ENCODE data around the gene FRAT1. TPM values are rescaled to one million over a fixed set of nuclear protein-coding genes. Genes with fewer than 3 reads are reported as not detected.

The FRAT1 gene
- total and polyA plus RNA-seq, 2 of the 13 experiments (the other 11 are each of a cell fraction or from before 2014, with no cell fraction given): 1.7 to 2.3 TPM

DNA sequence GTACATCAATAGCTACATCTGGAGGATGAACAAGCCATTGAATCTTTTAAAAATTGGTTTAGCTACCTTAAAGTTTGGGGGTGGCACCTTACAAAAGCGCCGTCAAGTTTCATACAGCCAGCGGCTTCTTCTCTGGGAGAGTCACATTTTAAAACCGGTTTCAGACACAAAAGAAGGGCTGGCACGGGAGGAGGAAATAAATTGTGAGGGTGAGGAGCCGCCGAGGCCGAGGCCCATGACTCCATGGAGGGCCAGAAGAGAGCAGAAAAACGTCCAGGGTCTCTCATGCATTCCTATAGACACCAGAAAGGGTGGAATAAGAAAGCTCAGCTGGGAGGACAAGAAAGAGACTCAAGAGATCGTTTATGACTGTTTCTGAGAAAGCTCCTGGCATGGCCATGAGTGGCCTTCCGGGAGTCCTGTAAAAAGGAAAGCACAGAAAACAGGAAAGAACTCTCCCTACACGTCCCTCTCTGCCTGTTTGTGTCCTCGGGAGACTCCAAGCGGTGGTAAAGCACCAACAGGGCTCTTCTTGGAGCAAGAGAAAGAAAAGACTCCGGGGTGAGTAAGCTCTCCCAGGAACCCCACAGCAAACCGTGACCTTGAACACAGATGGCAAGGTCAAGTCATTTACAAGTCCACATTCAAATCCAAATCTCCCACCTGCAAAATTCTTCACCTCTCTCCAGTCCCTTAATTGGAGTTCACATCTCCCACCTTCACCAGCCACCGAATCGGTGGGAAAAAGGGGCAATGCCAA is 13.7 kb downstream of the FRAT1 start (continued):
- TF ChIP-seq, protein P1, sequence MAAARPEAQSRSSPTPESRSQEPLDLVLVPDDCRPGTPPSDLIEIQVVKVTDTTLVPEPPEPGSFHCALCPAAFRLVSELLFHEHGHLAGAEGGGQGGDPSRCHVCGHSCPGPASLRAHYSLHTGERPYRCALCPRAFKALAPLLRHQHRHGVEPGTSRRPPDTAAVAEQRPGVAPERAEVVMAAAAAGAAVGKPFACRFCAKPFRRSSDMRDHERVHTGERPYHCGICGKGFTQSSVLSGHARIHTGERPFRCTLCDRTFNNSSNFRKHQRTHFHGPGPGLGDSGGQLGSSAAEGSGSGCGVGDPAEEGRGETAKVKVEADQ (CRISPR knock-in tag; IDR thresholded peaks at IDR 0.05; ENCODE audit: borderline replicate concordance): 0 out of 2 replicates have a peak, but pooled peaks have one; percentile 9
- TF ChIP-seq ZFP36L1 (CRISPR knock-in tag; IDR thresholded peaks at IDR 0.05): no peak
- peak; percentile 58; the same call in 1 of the 2 replicates for TF ChIP-seq SAP130 (CRISPR knock-in tag; IDR thresholded peaks at IDR 0.05; ENCODE audit: low read depth)
- no peak for TF ChIP-seq ZSCAN29 (CRISPR knock-in tag; conservative IDR thresholded peaks at IDR 0.05)
- no peak for TF ChIP-seq NPAS2 (CRISPR knock-in tag; IDR thresholded peaks at IDR 0.05; ENCODE audit: borderline replicate concordance)
- no peak for TF ChIP-seq ZNF839 (CRISPR knock-in tag; IDR thresholded peaks at IDR 0.05; ENCODE audit: borderline replicate concordance)
- TF ChIP-seq ZNF850 (CRISPR knock-in tag; conservative IDR thresholded peaks at IDR 0.05): no peak
- TF ChIP-seq, protein P2, sequence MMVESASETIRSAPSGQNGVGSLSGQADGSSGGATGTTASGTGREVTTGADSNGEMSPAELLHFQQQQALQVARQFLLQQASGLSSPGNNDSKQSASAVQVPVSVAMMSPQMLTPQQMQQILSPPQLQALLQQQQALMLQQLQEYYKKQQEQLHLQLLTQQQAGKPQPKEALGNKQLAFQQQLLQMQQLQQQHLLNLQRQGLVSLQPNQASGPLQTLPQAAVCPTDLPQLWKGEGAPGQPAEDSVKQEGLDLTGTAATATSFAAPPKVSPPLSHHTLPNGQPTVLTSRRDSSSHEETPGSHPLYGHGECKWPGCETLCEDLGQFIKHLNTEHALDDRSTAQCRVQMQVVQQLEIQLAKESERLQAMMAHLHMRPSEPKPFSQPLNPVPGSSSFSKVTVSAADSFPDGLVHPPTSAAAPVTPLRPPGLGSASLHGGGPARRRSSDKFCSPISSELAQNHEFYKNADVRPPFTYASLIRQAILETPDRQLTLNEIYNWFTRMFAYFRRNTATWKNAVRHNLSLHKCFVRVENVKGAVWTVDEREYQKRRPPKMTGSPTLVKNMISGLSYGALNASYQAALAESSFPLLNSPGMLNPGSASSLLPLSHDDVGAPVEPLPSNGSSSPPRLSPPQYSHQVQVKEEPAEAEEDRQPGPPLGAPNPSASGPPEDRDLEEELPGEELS (CRISPR knock-in tag; IDR thresholded peaks at IDR 0.05): peak; percentile 45; the same call in 1 of the 2 replicates
- TF ChIP-seq ZNF607 (CRISPR knock-in tag; IDR thresholded peaks at IDR 0.05; ENCODE audit: borderline replicate concordance): no peak; the same call in 1 of the 2 replicates
- TF ChIP-seq NR1H2 (CRISPR knock-in tag; IDR thresholded peaks at IDR 0.05; ENCODE audit: borderline replicate concordance, low read depth): no peak
- TF ChIP-seq, protein P3, sequence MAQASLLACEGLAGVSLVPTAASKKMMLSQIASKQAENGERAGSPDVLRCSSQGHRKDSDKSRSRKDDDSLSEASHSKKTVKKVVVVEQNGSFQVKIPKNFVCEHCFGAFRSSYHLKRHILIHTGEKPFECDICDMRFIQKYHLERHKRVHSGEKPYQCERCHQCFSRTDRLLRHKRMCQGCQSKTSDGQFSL (CRISPR knock-in tag; IDR thresholded peaks at IDR 0.05): no peak
- TF ChIP-seq TBL1XR1 (IDR thresholded peaks at IDR 0.05; ENCODE audit: borderline replicate concordance, low read length, partially characterized antibody): no peak
- TF ChIP-seq ZNF564 (CRISPR knock-in tag; IDR thresholded peaks at IDR 0.05): no peak
- no peak for TF ChIP-seq CAMTA2 (CRISPR knock-in tag; IDR thresholded peaks at IDR 0.05; ENCODE audit: borderline replicate concordance)
- no peak for TF ChIP-seq ZNF263 (CRISPR knock-in tag; IDR thresholded peaks at IDR 0.05)
- TF ChIP-seq, protein P4, sequence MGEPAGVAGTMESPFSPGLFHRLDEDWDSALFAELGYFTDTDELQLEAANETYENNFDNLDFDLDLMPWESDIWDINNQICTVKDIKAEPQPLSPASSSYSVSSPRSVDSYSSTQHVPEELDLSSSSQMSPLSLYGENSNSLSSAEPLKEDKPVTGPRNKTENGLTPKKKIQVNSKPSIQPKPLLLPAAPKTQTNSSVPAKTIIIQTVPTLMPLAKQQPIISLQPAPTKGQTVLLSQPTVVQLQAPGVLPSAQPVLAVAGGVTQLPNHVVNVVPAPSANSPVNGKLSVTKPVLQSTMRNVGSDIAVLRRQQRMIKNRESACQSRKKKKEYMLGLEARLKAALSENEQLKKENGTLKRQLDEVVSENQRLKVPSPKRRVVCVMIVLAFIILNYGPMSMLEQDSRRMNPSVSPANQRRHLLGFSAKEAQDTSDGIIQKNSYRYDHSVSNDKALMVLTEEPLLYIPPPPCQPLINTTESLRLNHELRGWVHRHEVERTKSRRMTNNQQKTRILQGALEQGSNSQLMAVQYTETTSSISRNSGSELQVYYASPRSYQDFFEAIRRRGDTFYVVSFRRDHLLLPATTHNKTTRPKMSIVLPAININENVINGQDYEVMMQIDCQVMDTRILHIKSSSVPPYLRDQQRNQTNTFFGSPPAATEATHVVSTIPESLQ (CRISPR knock-in tag; conservative IDR thresholded peaks at IDR 0.05): no peak
- TF ChIP-seq, protein P5, sequence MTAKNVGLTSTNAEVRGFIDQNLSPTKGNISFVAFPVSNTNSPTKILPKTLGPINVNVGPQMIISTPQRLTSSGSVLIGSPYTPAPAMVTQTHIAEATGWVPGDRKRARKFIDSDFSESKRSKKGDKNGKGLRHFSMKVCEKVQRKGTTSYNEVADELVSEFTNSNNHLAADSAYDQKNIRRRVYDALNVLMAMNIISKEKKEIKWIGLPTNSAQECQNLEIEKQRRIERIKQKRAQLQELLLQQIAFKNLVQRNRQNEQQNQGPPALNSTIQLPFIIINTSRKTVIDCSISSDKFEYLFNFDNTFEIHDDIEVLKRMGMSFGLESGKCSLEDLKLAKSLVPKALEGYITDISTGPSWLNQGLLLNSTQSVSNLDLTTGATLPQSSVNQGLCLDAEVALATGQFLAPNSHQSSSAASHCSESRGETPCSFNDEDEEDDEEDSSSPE (CRISPR knock-in tag; IDR thresholded peaks at IDR 0.05): 0 out of 2 replicates have a peak, but pooled peaks have one; percentile 9
- no peak for TF ChIP-seq CHCHD3 (CRISPR knock-in tag; IDR thresholded peaks at IDR 0.05)
- peak; percentile 42; the same call in 1 of the 2 replicates for TF ChIP-seq KDM5A (IDR thresholded peaks at IDR 0.05; ENCODE audit: borderline replicate concordance, low read length)
- TF ChIP-seq ZNF292 (CRISPR knock-in tag; IDR thresholded peaks at IDR 0.05; ENCODE audit: borderline replicate concordance, low read depth): no peak
- TF ChIP-seq, protein P6, sequence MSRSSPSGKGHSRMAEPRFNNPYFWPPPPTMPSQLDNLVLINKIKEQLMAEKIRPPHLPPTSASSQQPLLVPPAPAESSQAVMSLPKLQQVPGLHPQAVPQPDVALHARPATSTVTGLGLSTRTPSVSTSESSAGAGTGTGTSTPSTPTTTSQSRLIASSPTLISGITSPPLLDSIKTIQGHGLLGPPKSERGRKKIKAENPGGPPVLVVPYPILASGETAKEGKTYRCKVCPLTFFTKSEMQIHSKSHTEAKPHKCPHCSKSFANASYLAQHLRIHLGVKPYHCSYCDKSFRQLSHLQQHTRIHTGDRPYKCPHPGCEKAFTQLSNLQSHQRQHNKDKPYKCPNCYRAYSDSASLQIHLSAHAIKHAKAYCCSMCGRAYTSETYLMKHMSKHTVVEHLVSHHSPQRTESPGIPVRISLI (CRISPR knock-in tag; IDR thresholded peaks at IDR 0.05; ENCODE audit: borderline replicate concordance): no peak

All from HepG2 (cell line).